Stimulated activated CD8-positive, alpha-beta memory T cell treated with anti-CD3 and anti-CD28 coated beads, Interleukin-7, amount 100 ng/mL, for 1 hour (primary cell): Measurements from ENCODE around the gene TRIM50.
"Not testable (repeated sequence)": the region's sequence is repeated elsewhere in the genome, so short reads cannot be mapped to it uniquely, and the experiment has no call there.

Experiments used
- DNase-seq, 2 donors: peaks; one replicate each; pipeline ENCODE4 v3.0.0-alpha.2; 2020; ENCODE audit warnings: low read depth in 2 of 2

The TRIM50 gene

DNA sequence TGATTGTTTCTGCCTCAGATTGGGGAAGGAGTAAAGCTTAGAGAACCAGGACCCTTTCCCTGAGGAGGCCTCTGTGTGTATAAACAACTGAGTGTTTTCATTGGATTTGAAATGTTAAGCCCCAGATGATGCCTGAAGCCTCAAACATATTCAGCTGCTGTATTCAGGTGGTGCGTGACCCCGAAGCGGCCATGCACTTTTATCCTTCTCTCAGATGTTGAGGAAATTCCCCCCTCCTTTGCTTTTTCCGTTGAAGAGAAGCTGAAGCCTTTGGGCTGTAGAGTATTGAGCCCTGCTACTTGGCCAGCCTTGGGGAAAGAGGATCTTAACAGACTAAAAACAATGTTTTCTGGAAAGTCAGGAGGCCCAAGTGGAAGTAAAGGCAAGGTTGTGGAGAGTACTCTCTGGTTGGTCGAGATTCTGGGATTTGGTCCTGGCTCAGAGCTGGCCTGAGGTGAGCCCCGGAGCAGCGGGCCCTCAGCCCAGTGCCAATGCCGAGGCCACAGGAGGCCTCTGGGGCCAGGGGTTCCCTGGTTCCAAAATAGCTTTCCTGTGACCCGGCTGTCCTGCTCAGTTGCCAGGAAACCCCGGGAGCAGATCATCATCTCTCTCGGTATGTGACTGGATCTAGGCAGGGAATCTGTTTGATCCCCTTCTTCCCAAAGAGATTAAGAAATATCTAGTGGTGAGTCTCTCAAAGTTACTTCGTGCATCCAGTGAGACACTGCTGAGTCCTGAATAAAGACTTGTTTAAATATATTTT, 22.6 kb upstream of the TRIM50 start:
- DNase-seq, result no peak

DNA sequence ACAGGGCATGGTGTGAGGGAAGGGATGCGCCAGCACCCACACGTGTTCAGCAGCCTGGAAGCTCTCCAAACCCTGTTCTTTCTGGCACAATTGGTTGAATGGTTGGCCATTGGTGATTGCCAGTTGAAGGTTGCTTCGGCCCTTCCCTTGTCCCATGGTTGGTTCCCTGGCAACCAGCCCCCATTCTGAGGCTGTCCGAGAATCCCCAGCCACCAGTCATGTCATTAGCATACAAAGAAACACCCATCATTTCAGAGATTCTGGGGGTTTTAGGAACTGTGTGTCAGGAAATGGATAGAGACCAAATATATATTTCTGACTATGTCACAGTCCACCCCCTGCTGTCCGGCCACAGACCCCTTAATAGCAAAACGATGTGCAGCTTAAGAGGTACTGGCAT, 21.9 kb upstream of the TRIM50 start:
- no peak for DNase-seq

DNA sequence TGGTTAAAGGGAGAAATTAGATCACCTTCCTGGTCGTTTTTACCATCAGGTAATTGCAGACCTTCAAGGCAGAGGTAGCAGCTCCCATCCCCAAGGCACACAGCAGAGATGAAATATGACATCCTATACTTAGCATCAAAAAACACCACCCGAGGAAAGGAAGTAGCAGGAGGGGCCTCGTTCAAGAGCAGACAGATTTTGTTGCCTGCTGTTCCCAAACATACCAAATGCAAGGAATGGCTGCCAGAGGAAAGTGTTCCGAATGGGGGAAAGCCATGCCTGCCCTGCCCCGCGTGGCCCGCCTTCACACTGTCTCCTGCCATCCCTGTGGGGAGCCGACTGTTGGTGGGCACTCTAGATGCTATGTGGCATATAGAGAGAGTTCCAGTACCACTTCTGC, 18.1 kb upstream of the TRIM50 start:
- DNase-seq, result no peak

DNA sequence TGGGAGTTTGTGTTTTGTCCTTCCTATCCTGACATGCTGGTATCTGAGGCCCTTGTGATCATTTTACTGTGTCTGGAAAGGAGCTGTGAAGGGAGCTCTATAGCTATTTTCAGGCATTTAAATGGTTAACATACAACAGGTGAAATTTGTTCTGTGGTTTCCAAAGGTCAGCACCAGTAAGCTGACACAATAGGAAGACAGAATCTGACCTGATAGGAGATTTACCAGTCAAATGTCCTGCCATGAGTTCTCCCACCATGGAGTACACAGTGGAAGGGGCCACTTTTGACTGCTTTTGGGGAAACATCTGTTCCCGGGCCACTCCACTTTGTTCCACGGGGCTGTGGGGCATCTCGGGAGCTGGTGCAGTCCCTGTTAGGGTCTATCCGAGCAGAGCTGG, 17.7 kb upstream of the TRIM50 start:
- no peak for DNase-seq

DNA sequence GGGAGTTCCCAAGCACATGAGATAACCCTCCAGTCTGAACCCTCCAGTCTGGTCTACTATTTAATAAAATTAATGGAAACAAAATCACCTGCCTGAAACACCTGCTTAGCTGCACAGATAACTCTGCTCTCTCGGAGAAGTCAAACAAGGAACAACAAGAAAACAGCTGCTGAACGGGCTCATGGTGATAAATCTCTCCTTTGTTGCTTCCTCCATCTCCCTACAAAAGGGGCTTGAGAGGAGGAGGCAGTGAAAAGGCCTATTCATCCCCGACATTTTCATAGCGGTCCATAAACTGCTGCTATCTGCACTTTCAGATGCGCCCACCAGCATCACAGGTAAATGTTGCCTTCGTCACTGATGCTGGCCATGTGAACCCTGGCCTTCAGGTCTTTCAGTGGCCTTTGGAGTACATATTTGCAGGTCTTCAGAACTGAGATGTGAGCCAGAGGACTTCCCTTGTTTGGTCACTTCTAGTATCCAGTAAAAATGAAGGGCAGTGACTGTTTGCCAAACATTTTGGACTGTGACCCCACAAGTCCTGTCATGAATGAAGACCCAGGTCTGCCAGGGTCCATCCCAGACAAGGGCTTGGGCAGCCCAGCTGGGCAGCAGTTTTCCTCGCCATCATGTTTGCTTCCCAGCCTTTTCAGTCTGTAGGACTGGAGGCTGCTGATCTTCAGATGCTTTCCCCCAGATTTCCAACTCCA, 15.9 kb upstream of the TRIM50 start:
- DNase-seq, result no peak

DNA sequence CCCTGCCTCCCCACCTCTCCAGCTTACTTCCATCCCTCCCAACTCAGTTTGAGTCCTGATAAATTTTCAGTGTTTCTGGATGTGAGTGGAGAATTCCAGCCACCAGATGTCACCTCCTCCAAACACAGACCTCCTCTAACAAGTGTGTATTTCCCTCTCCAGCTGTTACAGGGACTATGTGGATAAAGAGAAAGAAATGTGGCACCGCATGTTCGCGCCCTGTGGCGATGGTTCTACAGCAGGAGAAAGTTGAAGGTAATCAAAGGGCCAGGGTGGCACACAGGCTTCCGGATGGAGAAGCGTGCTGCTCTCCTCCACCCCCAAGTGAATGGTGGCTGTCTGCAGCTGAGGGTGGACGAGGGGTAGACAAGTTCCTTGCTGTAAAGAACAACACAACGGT, 14.8 kb upstream of the TRIM50 start:
- DNase-seq, result no peak

DNA sequence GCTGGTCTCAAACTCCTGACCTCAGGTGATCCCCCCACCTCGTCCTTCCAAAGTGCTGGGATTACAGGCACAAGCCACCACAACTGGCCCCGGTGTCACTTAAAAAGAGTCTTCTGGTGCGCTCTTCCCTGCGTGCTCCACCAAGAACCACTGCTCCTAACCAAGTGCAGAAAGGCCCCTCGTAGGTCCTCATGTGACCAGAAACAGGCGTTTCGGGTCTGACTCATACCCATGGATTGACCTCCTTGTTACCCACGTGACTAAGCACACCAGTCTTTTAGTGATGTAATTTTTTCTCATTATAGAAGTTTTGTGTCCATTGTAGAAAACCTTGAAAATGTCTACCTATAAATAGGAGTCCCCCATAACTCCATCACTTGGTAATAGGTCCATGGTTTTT, 14.0 kb upstream of the TRIM50 start:
- no peak for DNase-seq

DNA sequence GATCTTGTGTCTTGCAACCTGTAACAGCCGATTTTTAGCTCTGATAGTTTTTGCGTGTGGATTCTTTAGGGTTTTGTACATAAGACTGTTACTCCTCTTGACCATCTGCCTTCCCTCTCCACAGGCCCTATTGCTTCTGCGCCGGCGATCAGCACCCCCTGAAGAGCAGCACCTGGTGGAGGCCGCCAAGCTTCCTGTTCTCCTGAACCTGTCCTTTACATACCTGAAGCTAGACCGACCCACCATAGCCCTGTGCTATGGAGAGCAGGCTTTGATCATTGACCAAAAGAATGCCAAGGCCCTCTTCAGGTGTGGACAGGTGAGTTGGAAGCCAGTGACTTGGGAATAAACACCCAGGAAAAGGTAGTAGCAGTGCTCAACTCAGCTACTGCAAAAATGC, 12.6 kb upstream of the TRIM50 start:
- no peak for DNase-seq

DNA sequence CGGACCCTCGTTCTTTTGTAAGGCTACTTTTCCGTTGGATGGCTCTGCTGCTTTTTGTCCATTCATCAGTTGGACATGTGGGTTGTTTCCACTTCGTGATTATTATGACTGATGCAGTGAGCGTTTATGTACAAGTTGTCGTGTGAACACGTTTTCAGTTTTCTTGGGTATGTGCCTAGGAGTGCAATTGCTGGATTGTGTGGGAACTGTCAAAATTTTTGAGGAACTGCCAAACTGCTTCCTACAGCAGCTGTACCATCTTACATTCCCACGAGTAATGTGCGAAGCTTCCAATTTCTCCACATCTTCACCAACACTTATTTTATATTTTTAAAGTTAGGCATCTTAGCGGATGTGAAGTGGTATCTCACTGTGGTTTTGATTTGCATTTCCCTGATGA, 10.4 kb upstream of the TRIM50 start:
- no peak for DNase-seq

DNA sequence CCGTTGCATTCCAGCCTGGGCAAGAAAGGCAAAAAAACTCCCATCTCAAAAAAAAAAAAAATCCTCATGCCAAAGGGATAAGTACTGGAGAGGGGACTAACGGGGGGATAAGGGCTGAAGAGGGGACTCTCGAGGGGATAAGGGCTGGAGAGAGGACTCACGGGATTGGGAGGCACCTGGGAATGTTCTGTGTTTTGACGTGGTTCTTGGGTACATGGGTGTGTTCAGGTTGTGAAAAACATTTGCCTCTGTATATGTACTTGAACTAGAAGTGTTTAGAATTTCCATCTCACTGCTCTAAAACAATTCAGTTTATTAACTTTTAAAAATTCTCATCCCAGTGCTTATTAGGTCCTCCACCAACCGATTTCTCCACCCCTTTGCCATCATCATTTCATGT, 4.6 kb upstream of the TRIM50 start:
- DNase-seq, result no peak

DNA sequence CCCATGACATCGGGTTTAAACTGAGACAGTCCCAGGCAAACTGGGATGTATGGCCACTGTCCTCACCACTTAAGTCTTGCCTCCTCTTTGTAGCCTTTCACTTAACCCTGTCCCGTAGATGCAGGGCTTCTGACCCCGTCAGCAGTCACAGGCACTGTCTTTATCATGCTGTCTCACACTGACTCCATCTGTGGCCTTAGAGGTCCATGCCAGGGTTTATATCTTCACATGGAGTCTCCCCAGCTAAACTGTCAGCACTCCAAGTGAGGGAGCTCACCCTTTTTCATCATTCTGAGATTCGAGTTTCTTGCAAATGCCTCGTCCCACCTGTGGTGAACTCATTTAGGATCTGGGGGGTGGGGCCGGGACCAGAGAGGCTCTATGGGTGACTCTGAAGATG, 2.9 kb upstream of the TRIM50 start:
- no peak for DNase-seq

DNA sequence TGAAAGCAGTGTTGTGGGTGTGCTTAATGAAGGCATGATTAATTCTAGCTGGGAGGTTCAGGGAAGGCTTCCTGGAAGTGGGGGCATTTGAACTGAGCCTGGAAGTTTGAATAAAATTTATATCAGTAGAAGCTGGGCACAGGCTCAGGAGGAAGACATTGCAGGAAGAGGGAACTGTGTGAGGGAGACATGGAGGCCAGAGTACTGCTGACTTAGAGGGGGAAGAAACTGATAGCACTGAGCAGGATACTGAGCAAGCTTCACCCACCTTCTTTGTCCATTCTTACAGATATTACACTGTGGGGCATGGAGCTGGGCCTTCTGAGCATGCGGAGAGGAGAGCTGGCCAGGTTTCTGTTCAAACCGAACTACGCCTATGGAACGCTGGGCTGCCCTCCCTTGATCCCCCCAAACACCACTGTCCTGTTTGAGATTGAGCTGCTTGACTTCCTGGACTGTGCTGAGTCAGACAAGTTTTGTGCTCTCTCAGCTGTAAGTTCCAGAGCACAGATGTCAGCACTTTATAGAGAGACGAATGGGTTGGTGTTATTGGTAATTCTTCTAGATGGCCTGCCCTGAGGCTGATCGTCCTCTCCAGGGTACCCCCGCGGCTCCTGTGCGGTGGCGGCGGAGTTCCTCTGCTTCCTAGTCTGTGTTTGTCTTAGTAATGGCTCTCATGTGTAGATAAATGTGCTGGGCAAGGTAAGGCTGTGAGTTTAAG, 2.1 kb upstream of the TRIM50 start:
- DNase-seq, result no peak

DNA sequence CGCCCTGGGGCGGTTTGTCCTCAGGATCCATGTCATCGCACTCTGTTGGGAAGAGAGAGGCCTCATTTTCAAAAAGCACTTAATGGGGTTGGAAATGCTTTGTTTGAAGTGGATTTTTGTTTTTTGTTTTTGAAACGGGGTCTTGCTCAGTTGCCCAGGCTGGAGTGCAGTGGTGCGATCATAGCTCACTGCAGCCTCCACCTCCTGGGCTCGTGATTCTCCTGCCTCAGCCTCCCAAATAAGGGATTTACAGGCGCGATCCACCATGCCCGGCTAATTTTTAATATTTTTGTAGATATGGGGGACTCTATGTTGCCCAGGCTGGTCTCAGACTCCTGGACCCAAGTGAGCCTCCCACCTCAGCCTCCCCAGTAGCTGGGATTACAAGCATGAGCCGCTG, 814 bp upstream of the TRIM50 start:
- DNase-seq, result no peak

DNA sequence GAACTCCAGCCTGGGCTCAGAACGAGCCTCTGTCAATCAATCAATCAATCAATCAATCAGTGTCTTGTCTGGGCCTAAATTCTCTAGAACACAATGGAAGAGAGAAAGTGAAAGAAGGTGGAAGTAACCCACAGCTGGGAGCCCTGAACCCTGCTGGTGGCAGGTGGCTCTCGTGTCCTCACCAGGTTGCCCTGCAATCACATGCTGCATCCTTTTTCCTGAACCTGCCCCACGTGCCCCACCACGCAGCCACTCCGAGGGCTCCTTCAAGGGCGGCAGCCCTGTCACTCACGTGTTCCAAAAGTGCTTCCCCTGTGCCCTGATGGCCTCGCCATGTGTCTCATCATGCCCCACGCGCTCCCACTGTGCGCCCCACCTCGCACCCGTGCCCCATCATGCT, 433 bp downstream of the TRIM50 start:
- not testable (repeated sequence) for DNase-seq

DNA sequence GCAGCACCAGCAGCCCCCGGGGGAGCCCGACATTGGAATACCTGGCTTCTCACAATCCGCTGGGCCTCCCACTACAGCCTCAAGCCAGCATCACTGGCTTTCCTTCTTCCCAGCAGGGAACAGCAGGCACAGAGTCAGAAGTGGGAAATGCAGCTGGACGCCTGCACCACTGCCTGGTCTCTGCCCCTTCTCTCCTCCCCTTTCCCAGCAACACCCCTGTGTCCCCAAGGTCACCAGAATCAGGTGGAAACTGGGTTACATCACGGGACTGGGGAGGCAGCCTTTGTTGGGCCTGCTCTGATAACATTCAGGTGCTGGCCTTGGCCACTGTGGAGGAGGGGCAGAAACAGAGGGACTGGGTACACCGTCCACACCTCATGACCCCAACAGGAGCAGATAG, 2.5 kb downstream of the TRIM50 start:
- DNase-seq, result not testable (repeated sequence)

DNA sequence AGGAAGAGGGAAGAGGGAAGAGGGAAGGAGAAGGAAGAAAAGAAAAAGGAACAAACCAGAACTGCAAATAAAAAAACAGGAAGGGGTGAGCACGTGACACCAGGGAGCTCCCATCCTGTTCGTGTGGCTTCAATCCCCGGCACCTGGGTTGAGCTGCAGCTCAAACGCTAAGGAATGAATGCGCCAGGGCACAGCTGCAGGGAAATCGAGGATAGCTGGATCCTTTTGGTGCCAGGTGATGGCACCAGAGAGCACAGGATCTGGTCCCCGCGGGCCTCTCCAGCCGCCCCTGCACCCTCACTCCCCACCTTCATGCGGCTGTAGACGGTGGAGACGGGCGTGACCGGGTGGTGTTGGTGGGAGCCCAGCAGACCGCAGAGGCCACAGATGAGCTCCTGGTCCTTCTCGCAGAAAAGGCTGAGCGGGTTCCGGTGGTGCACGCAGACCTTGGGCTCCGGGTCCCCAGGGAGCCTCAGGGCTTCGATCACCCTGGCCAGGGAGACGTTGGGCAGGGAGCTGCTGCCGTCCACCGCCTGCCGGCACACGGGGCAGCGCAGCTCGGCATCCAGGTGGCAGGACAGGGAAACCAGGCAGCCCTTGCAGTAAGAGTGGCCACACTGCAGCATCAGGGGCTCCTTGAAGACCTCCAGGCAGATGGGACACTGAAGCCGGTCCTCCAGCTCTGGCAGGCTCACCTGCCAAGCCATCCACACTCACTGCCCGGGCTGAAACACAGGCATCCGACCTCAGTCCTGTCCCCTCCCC, 3.6 kb downstream of the TRIM50 start:
- DNase-seq, result peak in 1 of 2 donors; percentile 14

DNA sequence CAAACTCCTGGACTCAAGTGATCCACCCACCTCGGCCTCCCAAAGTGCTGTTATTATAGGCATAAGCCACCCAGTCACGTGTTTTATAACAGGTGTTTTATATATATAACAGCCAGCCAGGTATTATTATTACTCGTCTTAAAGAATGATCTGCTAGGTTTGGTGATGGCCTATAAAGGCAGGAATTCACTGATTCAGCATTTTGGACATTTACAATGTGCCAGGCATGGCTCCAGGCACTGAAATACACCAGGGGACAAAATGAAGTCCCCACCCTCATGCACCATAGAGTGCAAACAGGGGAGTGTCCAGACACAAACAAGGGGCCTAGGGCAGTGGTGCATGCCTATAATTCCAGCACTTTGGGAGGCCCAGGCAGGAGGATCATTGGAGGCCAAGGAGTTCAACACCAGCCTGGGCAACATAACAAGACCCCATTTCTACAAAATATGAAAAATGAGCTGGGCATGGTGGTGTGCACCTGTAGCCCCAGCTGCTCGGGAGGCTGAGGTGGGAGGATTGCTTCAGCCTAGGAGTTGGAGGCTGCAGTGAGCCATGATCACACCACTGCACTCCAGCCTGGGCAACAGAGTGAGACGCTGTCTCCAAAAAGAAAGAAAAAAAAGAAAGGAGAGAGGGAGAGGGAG, 4.3 kb downstream of the TRIM50 start:
- not testable (repeated sequence) for DNase-seq

DNA sequence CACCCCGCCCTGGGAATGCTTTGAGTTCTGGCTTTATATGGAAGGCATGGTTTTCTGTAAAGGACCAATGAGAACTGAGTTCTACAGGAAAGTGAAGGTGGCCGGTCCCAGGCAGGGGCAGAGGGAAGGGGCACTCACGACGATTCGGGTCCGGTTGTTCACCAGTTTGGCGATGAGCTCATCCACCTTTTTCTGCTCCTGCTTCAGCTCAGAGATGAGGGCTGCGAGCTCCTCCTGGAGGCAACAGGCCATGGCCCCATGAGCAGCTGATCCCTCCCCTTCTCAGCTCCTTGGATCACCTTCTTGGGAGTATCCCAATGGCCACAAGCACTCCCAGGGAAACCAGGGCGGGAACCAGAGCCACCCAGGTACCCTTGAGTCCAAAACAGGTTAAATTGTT, 7.9 kb downstream of the TRIM50 start:
- not testable (repeated sequence) for DNase-seq

DNA sequence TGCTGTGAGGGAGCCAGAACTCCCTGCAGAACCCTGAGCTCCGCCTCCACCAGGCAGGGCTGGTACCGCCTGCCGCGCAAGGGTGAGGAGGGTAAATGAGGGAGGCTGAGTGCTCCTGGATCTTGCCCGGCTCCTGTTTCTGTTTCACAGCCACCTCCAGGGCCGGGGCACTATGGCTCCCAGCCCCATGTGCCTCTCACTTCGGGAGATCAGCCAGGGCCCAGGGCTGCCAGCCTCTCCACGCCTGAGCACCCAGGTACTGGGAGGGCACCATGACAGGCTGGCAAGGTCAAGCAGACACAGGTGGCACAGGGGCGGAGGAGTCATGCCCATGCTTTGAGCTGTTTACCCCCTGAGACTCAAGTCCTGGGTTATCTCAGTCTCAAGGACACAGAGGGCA, 8.3 kb downstream of the TRIM50 start:
- DNase-seq, result not testable (repeated sequence)

DNA sequence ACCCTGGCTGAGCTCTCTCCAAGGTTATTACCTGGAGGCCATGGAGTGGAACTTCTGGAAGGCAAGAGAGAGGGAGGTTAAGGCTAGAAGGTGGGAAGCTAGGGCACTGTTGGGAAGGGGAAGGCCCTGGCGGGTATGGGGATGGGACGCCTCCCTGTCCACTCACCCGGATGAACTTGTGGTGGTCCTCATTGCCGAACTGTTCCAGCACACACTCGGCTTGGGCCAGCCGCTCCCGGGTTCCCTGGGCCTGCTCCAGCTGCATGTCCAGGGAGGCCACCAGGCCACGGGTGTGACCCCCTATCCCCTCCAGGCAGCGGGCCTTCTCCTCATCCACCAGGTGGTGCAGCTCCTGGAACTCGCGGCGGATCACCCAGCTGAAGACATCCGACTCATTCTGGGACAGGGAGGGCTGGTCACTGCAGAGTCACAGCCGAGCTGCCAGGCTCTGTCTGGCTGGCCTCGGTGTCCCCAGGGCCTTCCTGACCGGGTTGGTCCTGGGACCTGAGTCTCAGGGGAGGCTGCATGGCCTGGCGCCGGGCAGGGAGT, 9.2 kb downstream of the TRIM50 start:
- DNase-seq, result not testable (repeated sequence)

DNA sequence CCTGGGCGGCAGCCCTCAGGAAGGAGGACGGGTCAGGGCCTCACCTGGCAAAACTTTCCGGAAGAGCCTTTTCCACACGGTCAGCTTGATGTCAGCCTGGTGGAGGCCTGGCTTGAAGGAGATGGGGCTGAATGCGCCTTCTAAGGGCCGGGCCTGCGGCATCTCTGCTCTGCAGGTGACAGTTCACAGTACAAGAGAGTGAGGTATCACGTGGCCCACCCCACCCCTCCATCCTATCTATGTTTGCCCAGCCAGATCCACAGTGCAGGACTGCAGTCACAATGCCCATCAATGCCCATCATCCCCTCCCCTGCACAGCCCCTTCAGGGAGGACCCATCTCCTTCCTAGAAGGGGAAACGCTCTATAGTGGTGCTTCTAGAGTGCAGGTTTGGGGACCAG, 11.4 kb downstream of the TRIM50 start:
- no peak for DNase-seq
